HG03097 (cell line): ENCODE measurements around the gene CUBN.

Experiments used
- ATAC-seq: cut with Tn5 transposase; IDR thresholded peaks from one replicate; pipeline ENCODE4 v1.9.1; 2021; ENCODE audit not compliant: unreplicated experiment, low FRiP score

Gene CUBN

GRCh38 chr10:16811292-16811691 is 318.3 kb downstream of the CUBN start:
- no peak for ATAC-seq

GRCh38 chr10:16809074-16809718 is 320.4 kb downstream of the CUBN start:
- no peak for ATAC-seq

- ATAC-seq: no peak
These were observed 325.5 kb downstream of the CUBN start for GRCh38 chr10:16804123-16804522.

DNA sequence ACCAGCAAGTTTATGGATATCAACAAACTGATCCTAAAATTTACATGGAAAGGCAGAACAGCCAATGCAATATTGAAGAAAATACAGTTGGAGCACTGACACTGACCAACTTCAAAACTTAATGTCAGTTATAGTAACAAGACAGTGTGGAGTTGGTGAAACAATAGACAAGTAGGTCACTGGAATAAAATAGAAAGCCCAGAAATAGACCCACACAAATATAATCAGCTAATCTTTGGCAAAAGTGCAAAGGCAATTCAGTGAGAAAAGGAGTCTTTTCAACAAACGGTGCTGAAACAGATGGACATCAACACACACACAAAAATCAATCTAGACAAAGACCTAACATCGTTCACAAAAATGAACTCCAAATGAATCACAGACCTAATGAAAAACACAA is 326.1 kb downstream of the CUBN start:
- no peak for ATAC-seq

DNA sequence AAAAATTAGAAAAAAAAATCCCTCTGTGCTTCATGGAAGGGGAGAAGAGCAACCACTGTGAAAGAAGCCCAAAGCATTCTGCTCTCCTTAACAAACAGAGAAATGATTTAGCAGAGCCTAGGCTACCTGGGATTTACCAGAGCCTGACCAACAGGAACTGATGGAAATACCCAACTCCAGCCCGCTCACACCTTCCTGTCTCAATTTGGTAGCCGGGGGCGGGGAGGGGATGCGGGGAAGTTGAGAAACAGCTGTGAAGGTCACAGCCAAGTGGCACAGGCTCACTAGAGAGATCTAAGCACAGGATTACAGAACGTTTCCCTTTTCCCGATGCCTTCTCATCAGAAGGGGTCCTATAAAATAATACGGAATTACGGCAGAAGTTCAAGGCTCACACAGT is 330.0 kb downstream of the CUBN start:
- ATAC-seq: no peak

DNA sequence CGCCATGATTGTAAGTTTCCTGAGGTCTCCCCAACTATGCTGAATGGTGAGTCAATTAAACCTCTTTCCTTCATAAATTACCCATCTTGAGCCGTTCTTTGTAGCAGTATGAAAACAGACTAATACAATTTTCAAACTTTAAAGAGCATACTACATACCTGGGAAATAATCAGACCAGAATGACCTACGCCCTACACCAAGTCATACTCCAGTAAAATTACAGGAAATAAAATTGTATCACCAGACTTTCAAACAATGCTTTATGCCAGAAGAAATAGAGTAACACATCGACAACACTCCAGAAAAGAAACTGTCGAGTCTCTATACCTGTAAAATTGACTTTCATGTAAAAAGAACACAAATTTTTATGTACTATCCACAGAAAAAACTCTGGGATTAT is 331.0 kb downstream of the CUBN start:
- no peak for ATAC-seq

DNA sequence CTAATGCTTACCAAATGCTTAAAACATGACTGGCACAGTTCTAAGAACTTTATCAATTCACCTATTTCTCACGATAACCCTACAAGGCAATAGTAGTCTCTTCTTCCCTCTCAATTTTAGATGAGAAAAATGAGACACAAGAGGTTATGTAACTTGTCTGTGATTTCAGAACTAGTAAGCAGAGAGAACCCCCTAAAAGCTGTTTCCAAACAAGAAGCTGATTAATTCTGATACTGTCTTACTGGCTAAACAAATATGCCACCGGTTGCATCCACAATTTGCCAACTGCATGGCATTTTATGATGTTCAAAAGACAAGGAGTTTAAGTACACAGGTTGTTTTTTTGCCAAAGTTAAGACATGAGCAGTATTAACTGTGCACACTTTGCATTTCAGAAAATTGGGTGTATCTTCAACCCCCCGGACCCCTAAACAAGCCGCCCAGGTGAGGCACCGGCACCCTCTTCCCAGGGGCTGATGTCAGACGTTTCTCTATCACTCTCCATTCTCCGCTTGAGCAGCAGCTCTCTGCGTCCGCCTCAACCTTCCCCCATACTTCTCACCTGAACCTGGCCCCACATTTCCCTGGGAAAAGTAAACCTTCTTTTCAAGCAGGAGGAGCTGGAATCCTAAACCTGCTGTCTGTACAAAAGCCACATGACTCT is 334.1 kb downstream of the CUBN start:
- ATAC-seq: no peak

DNA sequence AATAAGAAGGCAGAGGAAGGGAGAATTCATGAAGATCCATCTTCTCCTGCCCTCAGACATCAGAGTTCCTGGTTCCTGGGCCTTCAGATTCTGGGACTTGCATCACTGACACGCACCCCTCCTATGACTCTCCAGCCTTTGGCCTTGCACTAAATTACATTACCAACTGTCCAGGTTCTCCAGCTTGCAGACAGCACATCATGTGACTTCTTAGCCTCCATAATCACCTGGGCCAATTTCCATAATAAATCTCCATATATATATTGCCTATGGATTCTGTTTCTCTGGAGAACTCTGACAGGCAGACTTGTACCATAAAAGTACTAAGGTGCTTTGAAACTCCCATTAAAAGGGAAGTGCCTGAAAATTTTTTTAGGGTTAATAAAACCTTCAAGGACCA is 335.6 kb downstream of the CUBN start:
- no peak for ATAC-seq

- no peak for ATAC-seq
These were observed 336.9 kb downstream of the CUBN start for GRCh38 chr10:16792675-16793074.

- no peak for ATAC-seq
These were observed 339.8 kb downstream of the CUBN start for GRCh38 chr10:16789765-16790164.

DNA sequence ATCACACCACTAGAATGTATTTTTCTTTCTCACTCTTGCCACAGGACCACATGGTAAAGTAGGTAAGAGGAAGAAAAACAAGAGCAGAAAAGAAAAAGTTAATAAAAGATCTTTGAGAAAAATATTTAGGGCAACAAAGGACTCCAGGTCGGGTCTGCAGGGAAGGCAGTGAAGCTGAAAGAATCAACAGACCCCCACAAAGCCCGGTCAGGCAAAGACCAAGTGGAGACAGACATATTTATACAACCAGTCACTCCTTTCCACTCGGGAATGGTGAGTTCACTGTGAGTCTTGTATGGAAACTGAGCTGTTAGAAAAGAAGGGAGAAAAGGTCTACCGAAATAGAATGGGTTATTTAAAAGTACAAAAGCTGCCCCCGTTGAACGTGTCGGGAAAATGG is 340.4 kb downstream of the CUBN start:
- no peak for ATAC-seq

- ATAC-seq: no peak
These were observed 340.8 kb downstream of the CUBN start for GRCh38 chr10:16788778-16789177.

GRCh38 chr10:16788125-16788524 is 341.5 kb downstream of the CUBN start:
- ATAC-seq: no peak

- peak; percentile 63 for ATAC-seq
These were observed 342.2 kb downstream of the CUBN start for GRCh38 chr10:16787361-16787791.

DNA sequence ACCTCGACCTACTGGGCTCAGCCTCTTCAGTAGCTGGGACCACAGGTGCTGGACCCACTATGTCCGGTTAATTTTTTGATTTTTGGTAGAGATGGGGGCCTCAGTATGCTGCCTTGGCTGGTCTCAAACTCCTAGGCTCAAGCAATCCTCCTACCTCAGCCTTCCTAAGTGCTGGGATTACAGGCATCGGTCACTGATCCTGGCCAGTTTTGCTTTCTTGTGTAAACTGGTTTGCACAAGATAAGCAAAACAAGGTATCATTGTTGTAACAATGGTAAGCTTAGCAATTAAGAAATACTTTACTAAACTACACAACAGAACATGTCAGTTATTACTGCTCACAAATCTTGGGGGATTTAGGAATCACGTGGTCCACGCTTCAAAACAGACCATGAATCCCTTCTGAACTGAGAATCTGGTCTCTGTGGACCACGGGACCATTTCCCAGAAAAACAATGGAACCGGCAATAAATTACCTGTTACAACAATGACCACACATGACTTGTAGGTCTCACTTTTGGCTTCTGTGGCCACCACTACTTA is 349.2 kb downstream of the CUBN start:
- ATAC-seq: no peak

DNA sequence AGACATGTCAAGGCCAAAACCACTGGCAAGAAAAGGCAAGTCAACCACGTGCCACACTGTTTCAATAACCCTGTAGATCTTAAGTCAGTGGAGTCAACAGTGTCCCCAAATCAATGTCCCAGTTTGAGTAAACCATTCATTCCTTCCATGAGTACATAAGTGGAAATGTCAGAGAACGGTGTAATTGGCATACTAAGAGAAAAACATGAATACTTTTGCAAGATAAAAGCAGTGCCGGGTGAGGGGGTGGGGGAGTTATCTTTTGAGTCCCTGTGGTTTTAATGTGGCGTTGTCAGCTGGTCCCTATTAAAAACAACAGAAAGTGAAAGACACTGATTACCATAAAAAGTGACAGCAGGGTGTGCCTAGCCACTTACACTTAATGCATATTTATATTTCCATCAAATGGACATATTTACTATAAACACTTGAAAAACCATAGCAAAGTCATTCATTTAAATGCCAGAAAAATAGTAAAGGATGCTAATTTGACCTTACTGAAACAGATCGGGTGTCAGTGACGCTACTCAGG is 350.2 kb downstream of the CUBN start:
- no peak for ATAC-seq

- no peak for ATAC-seq
These were observed 351.9 kb downstream of the CUBN start for GRCh38 chr10:16777473-16778370.

DNA sequence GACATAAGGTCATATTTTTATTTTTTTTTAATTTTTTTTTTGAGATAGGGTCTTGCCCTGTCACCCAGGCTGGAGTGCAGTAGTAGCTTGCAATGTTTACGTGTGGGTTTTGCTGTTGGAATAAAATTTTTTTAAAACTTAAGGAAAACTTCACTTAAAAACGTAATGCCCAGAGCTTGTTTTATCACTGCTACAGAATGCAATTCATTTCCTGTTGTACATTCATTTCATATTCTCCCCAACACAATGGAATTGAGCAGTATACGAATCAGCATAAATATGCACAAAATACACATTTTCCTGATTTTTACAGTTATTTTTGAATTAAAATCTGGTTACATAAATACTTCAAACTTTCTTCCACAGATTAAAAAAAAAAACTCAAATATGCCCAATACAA is 352.7 kb downstream of the CUBN start:
- no peak for ATAC-seq
